Measurements from ENCODE around the gene CD6.
A peak's percentile ranks its signal among the peaks of the same experiment; 100 is the strongest.

Gene CD6

GRCh38 chr11:61034704-61035525, 63.4 kb downstream of the CD6 start:
- DNase-seq: no peak

- no peak for DNase-seq
Observed at GRCh38 chr11:61035526-61035835, 64.0 kb downstream of the CD6 start.

- DNase-seq: no peak
Observed at GRCh38 chr11:61037441-61038093, 66.1 kb downstream of the CD6 start.

DNA sequence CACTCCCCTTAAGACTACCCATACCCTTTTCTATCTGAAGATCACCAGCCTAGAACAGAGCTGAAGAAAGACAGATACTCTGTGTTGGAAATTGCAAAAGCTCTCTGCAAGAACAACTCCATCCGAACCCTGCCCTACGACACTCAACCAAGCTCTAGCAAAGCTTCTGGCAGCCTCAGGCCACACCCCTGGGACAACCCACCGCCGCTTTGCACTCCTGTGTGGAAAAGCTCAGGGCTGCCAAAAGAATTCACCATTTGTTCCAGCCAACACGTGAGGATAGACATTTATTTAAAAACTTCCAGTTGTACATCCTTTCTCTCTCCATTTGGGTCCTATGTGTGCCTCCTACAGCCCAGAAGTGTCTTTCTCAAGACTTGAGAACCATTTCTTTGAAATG, 68.4 kb downstream of the CD6 start:
- no peak for DNase-seq

DNA sequence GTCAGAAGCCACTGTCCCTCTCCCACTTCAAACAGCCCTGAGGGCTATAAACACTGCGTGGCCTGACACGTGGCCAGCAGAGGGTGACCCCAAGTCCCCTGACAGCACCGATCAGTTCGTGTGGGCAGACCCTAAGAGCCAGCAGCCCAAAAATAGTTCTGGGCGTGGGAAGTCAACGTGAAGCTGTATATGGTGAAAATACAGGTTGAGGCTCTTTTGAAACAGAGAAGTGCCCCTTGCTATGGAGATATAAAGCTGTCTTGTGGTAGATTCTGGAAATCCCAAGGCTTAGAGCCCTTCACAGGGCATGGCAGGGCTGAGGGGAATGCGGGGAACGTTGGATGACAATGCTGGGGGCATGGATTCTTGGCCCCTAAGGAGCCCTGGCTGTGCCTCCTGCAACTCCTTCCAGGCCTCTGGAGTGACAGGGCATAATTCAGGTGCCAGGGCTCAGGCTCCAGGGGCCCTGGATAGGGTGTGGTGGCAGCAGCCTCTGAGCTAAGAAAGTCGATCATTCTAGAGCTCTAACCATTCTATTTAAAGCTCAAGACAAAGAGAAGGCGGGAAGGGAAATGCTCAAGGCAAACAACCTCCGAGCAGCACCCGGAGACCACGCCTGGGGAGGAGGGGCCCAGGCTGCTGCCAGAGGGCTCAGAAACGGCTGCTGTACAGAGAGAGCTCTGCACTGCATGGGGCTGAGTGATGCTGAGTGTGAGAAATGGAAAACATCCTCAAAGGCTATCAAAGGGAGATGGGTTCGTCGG, 70.5 kb downstream of the CD6 start:
- peak; percentile 79 for DNase-seq

DNA sequence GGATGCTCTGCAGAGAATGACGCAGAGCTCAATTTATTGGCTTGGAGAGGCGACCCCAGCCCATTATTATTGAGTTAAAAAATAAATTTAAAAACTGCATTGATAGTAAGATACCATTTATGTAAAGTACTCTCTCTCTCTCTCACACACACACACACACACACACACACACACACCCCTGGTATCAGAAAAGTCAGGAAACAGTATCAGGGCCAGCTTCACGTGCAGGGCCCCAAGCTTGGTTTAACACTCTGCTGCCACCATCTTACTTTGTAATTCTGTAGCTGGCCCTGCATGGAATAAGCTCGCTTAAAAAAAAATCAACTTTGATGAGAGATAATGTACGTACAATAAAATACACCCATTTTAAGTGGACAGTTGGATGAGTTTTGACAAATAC, 71.1 kb downstream of the CD6 start:
- DNase-seq: no peak

- DNase-seq: peak; percentile 33
Observed at GRCh38 chr11:61042961-61043540, 71.6 kb downstream of the CD6 start.

DNA sequence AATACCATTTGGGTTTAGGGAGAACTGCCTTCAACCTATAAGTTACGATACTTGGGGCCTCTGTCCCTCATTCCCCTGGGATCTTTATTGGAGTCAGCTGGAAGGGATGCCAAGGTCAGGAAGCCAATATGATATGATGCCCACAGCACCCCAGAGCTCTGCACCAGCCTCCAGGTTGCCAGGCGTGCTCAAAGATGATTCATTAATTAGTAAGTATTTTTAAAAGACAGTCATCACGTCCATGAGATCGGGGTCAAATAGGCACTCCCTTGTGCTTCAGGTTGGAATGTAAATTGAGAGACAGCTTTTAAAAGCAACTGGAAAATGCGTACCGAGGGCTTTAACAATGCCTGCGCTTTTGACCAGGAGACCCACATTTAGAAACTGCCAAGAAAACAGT, 73.8 kb downstream of the CD6 start:
- DNase-seq: no peak

DNA sequence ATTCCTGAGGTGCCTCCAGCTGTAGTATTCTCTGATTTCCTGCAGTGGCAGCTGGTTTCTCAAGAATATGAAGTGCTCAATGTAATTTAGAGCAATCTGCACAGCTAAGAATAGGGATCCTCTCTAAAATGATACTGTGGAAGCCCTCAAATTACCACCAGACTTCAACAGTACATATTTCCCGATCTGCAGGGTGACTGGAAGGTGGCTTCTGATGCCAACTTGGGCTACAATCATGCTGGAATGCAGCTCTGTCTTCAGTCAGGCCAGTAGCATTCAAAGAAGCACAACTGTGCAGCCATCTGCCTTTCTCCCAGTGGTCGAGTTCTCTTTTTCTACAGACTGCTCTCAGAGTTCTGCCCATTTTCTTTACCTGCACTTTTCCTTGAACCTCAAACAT, 75.4 kb downstream of the CD6 start:
- no peak for DNase-seq

GRCh38 chr11:61048368-61049062, 77.0 kb downstream of the CD6 start:
- DNase-seq: no peak

DNA sequence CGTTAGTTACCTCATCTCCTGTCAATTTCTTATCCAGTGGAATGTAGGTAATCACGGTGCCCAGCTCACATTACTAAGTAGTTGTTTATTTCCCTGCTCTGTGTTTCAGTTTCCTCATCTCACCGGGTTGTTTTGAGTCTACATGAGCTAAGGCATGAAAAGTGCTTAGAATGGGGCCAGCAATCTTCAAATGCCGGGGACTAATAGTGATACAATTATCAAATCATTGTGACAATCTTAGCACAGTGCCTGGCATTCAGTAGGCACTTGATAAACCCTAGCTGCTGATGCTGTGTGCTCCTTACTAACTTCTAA, 77.5 kb downstream of the CD6 start:
- DNase-seq: no peak

GRCh38 chr11:61049859-61050258, 78.4 kb downstream of the CD6 start:
- DNase-seq: no peak

DNA sequence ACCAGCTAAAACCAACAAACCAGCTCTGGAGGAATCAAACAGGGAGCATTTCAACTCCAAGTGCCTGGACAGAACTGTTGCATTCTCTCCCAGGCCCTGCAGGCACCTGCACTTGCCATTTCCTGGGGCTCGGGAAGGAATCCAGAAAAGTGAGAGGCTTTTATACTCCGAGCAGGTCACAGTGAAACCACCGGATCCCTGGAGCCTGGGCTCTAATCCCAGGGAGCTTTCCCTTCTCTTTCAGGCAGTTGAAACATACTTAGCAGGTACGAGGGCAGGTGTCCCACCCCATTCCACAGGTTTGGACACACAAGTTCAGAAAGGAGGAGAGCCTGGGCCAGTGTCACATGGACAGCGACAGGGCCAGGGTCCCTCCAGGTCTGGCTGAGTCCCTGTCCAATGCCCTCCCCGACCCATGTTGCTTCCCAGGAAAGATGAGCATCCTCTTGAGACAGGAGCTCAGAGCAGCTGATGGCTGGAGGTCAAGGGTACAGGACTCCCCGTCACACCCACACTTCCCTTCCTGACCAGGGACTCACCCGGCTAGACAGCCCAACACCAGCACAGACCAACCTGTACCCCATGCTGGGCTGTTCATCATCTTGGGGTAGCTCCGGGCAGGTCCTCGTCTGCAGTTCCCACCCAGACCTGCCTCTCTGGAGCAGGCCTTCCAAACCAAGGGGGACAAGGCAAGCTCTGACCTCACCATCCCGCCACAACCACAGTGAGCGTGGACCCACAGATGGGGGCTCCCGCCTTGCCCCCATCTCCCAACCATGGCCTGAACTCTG, 80.9 kb downstream of the CD6 start:
- DNase-seq: no peak

DNA sequence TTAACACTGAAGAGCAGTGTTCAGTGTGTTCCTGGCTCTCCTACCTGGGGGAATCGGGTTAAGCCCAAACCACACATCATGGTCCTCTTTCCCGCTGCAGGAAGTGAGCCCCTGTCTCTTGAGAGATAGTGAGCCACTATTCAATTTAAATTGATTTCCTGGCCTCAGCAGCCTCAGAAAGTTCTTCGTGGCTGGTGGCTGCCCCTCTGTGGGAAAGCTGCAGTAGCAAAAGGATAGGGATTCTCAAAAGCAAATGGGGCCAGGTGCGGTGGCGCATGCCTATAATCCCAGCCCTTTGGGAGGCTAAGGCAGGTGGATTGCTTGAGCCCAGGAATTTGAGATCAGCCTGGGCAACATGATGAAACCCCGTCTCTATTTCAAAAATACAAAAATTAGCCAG, 81.7 kb downstream of the CD6 start:
- DNase-seq: no peak

- DNase-seq: no peak
Observed at GRCh38 chr11:61054513-61054912, 83.0 kb downstream of the CD6 start.

- peak; percentile 69 for DNase-seq
Observed at GRCh38 chr11:61054927-61055562, 83.6 kb downstream of the CD6 start.

- DNase-seq: no peak
Observed at GRCh38 chr11:61055776-61056175, 84.3 kb downstream of the CD6 start.

- DNase-seq: no peak
Observed at GRCh38 chr11:61056571-61056970, 85.1 kb downstream of the CD6 start.

GRCh38 chr11:61056981-61057380, 85.5 kb downstream of the CD6 start:
- DNase-seq: no peak

DNA sequence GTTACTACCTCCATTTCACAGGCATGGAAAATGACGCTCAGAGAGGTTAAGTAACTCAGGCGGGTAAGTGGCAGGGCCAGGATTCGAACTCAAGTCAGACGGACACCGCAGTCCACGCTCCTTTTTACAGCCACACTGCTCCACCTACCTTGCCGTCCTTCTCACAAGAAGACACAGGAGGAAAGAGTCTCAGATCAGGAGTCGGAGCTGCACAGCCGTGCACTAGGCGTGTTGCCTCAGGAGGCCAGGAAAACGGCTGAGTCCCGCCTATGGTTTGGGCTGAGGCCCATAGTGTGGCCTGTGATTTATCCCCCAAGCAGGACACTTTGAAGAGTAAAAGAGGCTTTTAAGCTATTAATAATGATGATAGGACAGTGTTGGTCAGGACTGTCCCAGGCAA, 86.1 kb downstream of the CD6 start:
- no peak for DNase-seq

- DNase-seq: no peak
Observed at GRCh38 chr11:61058583-61059259, 87.2 kb downstream of the CD6 start.
